Measurements from ENCODE around the gene ORC3. TPM values are rescaled to one million over a fixed set of nuclear protein-coding genes. Genes with fewer than 3 reads are reported as not detected.

ORC3 gene
- total RNA-seq, 1 experiment from 2014 or later: 32.7 TPM

GRCh38 chr6:87663434-87663833 is 73.5 kb downstream of the ORC3 start:
- no peaks in the 10 kb centered on the region for H3K9me3 Mint-ChIP-seq (ENCODE audit: low read depth, unreplicated experiment)
- H3K4me1 Mint-ChIP-seq (ENCODE audit: low read depth, unreplicated experiment): no peaks in the 10 kb centered on the region
- no peak overlapping the region for H3K27ac Mint-ChIP-seq (ENCODE audit: unreplicated experiment)
- H3K4me3 Mint-ChIP-seq (ENCODE audit: low read depth, unreplicated experiment): no peak overlapping the region
- TF ChIP-seq CTCF (IDR thresholded peaks at IDR 0.05; ENCODE audit: unreplicated experiment): no peak
- BruUV-seq (replicated peaks): no TSS peak
- CTCF ChIA-PET: interaction anchor here (0.8 kb wide), 1 partner anchor 16 kb away, joined by 3 read pairs; no protein-coding TSS in a partner anchor
- no peaks in the 10 kb centered on the region for H3K27me3 Mint-ChIP-seq (ENCODE audit: unreplicated experiment)
- peaks cover 4% of the 10 kb centered on the region for H3K36me3 Mint-ChIP-seq (ENCODE audit: insufficient read depth, unreplicated experiment)
- intact Hi-C loops (cut with micrococcal nuclease; ENCODE audit: unreplicated experiment): no loop called here
- no peak for DNase-seq

DNA sequence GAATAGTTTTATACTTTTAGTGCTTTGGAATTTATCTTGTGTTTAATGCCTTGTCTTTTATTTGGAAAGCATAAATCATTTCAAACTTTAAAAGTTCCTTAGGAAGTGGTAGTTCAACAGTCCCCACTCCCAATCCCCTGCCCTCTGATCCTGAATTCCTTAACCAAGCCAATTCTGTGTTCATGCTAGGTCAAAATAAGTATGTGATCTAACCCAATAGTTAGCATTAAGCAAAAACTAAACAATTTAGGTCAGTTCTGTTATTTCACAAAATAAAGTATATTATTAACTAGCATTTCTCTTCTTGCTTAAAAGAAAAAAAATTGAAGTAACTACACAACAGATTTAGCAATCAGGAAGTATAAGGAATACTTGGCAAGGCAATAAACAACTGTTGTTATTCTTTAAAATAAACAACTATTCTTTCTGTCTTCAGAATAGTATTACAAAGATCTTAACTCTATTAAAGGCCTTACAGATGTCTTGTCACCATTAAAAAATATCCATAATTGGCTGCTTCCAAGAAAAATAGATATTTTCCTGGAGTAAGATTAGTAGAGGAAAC is 75.1 kb downstream of the ORC3 start:
- BruUV-seq (replicated peaks): no TSS peak
- Mint-ChIP-seq H3K9me3 (ENCODE audit: low read depth, unreplicated experiment) (no peaks in the 10 kb centered on the region), H3K27ac (ENCODE audit: unreplicated experiment) (no peak overlapping the region), H3K4me3 (ENCODE audit: low read depth, unreplicated experiment) (no peak overlapping the region), H3K36me3 (ENCODE audit: insufficient read depth, unreplicated experiment) (peaks cover 8% of the 10 kb centered on the region), H3K4me1 (ENCODE audit: low read depth, unreplicated experiment) (no peaks in the 10 kb centered on the region), H3K27me3 (ENCODE audit: unreplicated experiment) (no peaks in the 10 kb centered on the region)
- CTCF ChIA-PET: no interaction called here
- no peak for TF ChIP-seq CTCF (IDR thresholded peaks at IDR 0.05; ENCODE audit: unreplicated experiment)
- intact Hi-C loops (cut with micrococcal nuclease; ENCODE audit: unreplicated experiment): no loop called here
- no peak for DNase-seq

DNA sequence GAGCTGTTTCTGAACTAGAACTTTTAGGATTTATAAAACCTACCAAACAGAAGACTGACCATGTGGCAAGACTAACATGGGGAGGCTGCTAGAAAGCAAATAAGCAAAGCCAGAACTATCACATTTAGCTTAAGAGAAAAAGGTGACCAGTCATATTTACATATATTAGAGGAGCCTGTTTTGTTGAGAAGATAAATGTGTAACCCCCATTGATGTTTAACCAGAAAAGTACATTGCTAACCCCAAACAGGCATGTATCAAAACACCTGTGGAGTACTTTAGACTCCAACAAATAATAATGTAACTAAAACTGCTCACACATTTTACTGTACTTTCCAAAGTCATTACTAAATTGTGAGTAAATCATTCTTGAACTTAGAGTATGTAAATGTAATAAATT is 77.1 kb downstream of the ORC3 start:
- CTCF ChIA-PET: no interaction called here
- H3K36me3 Mint-ChIP-seq (ENCODE audit: insufficient read depth, unreplicated experiment): peaks cover 28% of the 10 kb centered on the region
- TF ChIP-seq CTCF (IDR thresholded peaks at IDR 0.05; ENCODE audit: unreplicated experiment): no peak

DNA sequence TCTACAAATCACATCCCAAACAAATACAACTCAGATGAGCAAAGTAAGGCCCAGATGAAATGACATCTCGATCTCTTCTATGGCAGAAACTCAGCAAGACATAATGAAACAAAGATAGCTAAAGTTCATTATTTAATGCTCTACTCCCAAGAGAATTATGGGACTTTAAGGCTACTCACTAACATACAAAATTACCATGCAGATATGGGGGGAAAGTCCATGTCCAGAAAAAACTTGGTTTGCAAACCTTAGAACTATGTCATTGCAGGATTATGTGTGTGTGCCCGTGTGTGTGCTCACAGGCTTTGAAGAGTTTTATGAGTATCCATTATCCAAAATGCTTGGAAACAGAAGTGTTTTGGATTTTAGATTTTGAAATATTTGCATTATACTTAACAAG is 78.1 kb downstream of the ORC3 start:
- Mint-ChIP-seq H3K4me1 (ENCODE audit: low read depth, unreplicated experiment) (no peaks in the 10 kb centered on the region), H3K36me3 (ENCODE audit: insufficient read depth, unreplicated experiment) (peaks cover 34% of the 10 kb centered on the region), H3K9me3 (ENCODE audit: low read depth, unreplicated experiment) (no peaks in the 10 kb centered on the region), H3K4me3 (ENCODE audit: low read depth, unreplicated experiment) (no peak overlapping the region), H3K27me3 (ENCODE audit: unreplicated experiment) (no peaks in the 10 kb centered on the region), H3K27ac (ENCODE audit: unreplicated experiment) (no peak overlapping the region)
- no TSS peak for BruUV-seq (replicated peaks)
- intact Hi-C loops (cut with micrococcal nuclease; ENCODE audit: unreplicated experiment): no loop called here
- CTCF ChIA-PET: no interaction called here
- DNase-seq: no peak
- no peak for TF ChIP-seq CTCF (IDR thresholded peaks at IDR 0.05; ENCODE audit: unreplicated experiment)

More for the DNA sequence above, 77.1 kb downstream of the ORC3 start:
- Mint-ChIP-seq H3K27me3 (ENCODE audit: unreplicated experiment) (no peaks in the 10 kb centered on the region), H3K27ac (ENCODE audit: unreplicated experiment) (no peak overlapping the region), H3K4me3 (ENCODE audit: low read depth, unreplicated experiment) (no peak overlapping the region), H3K9me3 (ENCODE audit: low read depth, unreplicated experiment) (no peaks in the 10 kb centered on the region), H3K4me1 (ENCODE audit: low read depth, unreplicated experiment) (no peaks in the 10 kb centered on the region)
- no TSS peak for BruUV-seq (replicated peaks)
- intact Hi-C loops (cut with micrococcal nuclease; ENCODE audit: unreplicated experiment): no loop called here
- DNase-seq: no peak
